Neural cell (in vitro differentiated cells): ENCODE results near the gene PEMT.

Source experiments
- CTCF ChIP-seq: fragments of 450-650 bp; IDR thresholded peaks from 2 replicates; pipeline ENCODE4 v1.5.1; 2014; ENCODE audit warnings: antibody characterized with exemption, mild to moderate bottlenecking, moderate library complexity; ENCODE audit not compliant: poor library complexity, severe bottlenecking
- EZH2 ChIP-seq: fragments of 200-600, 300-800 bp; shearing (Covaris generic), sonication (generic); IDR thresholded peaks from 2 replicates; pipeline ENCODE4 v1.6.1; 2014; ENCODE audit warnings: antibody characterized with exemption, low read length, borderline replicate concordance, mild to moderate bottlenecking; ENCODE audit not compliant: insufficient read depth, poor library complexity, severe bottlenecking
- TAF1 ChIP-seq: IDR thresholded peaks from 2 replicates; pipeline ENCODE4 v1.6.1; 2012; ENCODE audit warnings: low read depth

GRCh38 chr17:17516941-17517720, 74.4 kb downstream of the PEMT start:
- no peak for TF ChIP-seq CTCF
- no peak for TF ChIP-seq TAF1
- TF ChIP-seq EZH2 = no peak
